ENCODE data around the gene AHNAK2. TPM values are rescaled to one million over a fixed set of nuclear protein-coding genes. Genes with fewer than 3 reads are reported as not detected.

AHNAK2 gene
- 168 and 363 TPM in 2 replicates for total RNA-seq

DNA sequence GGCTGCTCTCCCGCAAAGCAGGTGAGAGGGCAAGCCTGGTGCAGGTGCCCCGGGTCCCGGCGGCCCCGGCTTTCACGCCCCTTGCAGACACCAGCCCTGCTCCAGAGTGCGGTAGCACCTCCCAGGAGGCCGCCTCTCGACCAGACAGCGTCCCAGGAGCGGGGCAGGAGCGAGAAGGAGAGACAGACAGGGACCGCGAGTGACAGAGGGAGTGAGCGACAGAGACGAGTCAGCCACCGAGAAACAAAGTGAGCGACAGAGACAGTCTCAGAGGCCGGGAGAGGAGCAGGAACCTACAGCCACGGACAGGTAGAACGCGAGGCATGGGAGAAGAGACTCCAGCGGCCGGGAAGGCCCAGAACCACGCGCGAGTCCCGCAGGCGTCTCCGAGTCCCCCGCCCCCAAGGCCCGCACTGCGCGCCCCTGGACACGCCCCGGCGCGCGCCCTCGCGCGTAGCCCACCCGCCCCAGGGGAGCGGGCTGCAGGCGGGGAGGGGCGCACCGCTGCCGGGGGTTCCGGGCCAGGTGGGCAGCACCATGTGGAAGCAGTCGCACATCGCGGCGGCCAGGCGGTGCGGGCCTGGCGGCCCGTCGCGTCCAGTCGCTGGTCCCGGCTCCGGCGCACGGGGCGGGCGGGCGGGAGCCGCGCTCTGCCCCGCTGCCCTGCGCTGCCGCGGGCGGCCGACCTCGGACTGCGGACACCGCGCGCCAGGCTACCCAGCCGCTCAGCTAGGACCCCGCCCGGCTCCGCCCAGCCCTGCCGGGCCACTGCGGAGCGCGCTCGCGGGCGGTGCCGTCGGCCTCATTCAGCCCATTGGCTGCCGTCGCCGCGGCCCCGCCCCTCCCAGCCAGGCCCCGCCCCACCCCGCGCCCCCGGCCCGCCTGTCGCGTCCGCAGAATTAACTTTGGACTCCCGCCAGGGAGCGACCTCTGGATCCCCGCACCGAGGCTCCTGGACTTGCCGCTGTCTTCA lies at the start of gene AHNAK2:
TSS of gene AHNAK2 (minus strand) at position 694 of the 973 bp plus-strand sequence. CDS start at position 557, 137 bp downstream.

DNA sequence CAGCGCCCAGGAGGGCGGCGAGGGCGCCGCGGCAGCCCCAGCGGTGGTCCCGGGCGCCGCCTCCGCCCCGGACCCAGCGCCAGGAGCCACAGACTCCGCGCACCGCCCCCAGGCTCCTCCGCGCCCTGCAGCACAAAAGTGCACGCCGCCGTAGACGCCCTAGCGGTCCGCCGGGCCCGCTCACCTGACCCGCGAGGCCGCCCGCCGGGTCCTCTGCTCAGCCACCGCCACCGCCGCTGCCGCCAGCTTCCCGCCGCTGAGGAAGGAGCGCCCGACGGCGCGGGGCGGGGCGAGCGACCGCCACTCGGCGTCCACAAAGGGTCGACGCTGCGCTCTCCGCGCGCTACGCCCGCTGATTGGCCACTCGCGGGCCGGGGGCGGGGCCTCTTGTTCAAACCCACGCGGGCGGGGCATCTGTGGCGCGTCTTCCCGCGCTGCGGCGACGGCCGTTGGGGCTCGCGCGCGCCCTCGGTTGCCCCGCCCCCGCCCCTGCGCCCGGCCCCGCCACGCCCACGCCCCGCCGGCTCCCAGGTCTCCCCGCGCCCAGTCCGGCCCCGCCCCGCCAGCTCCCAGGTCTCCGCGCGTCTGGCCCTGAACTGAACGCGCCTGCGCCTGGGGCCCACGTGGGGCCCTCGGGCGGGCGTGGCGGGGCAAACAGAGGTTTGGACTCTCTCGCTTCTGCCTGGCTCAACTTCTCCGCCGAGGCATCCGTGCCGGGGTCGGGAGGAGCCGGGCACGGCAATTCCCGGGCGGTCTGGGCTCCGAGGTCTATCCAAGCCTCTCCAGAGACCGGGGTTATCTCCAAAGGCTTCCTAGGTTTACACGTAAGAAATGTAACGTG lies 42.9 kb upstream of the AHNAK2 start, which contains the start of gene CDCA4:
TSS of gene CDCA4 (minus strand) at position 269 of the 841 bp plus-strand sequence. CDS start 9,154 bp downstream, outside the sequence.

DNA sequence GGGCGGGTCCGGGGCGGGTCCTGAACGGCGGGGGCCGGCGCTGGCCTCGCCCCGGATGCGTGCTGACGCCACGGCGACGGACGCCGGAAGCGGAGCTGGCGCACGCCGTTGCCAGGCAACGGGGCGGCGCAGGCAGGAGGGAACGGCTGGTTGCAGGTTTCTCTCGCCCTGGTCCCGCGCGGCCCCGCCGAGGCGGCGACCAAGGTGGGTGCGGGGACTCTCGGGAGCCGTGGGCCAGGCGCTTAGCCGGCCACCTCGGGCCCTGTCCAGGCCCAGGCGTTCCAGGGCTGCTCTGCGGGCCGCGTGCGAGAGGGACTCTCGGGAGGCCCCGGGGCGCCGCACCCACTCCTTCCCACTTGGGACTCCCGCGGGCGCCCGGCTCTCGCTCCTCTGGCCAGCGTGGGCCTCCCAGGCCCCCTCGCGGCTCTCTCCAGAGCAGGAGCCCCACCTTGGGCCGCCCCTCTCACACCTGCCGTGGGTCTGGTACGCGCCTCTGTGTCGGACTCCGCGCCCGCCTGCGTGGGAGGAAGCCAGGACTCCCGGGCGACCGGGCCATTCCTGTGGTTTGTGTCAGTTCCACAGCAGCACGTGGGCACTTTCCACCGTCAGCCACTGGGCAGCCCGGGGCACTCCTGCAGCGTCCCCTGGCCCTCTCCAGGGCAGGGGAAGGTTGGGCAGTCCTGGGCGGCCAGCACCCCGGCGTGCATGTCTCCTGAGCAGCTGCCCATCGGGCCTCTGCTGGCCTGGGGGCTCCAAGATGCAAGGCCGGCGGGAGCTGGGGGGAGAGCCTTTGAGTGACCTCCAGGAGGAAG lies 7.7 kb upstream of the AHNAK2 start, which contains the start of gene CLBA1:
TSS of gene CLBA1 (plus strand) at position 114 of the 812 bp plus-strand sequence. CDS start at position 758, 644 bp downstream.

DNA sequence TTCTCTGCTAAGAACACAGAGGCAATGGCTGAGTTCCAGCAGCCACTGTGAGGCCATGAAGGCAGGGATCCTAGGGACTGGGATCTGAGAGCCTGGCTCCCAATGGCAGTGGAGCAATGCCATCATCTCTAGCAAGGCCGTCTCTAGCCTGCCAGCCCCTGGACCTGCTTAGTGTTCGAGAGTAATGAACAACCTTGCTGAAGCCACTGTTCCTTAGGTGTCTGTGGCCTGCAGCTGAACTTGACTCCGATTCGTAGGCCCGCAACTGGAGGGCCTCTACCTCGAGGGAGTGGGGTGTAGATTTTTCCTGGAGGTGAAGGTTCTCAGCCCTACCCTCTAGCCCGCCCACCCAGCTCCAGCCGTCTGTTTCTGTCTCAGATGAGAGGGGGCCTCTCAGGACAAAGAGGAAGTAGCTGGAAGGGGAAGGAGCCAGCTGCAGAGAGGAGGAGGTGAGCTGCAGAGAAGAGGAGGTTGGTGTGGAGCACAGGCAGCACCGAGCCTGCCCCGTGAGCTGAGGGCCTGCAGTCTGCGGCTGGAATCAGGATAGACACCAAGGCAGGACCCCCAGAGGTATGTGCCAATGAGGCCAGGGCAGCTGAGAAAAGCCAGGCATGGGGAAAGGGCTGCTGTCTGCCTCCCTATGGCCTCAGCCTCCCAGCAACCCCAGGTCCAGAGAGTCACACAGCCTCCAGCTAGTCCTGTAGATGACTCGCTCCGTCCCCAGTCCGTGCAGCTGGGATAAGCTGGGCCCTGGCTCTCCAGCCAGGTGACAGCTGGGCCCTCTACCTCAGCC lies 53.6 kb downstream of the AHNAK2 start, which contains the start of gene PLD4:
TSS of gene PLD4 (plus strand) at position 459 of the 793 bp plus-strand sequence. CDS start 2,262 bp downstream, outside the sequence.

Other genes with a start within 250 kb of the AHNAK2 start
- 43.6 and 92.0 TPM in 2 replicates for gene SIVA1, start 225.2 kb downstream of the AHNAK2 start, total RNA-seq
- 147 and 182 TPM in 2 replicates for gene AKT1, start 182.6 kb downstream of the AHNAK2 start, total RNA-seq
- gene ZBTB42, start 177.3 kb downstream of the AHNAK2 start, total RNA-seq: 6.3 and 9.8 TPM in 2 replicates
- 22.0 and 34.6 TPM in 2 replicates for gene CEP170B, start 113.1 kb downstream of the AHNAK2 start, total RNA-seq
- gene PLD4, start 53.5 kb downstream of the AHNAK2 start, total RNA-seq: under 0.01 and 0.65 TPM in 2 replicates
- gene CLBA1, start 7.4 kb upstream of the AHNAK2 start, total RNA-seq: 5.5 and 9.8 TPM in 2 replicates
- 29.4 and 29.7 TPM in 2 replicates for gene CDCA4, start 42.7 kb upstream of the AHNAK2 start, total RNA-seq
- gene GPR132, start 87.1 kb upstream of the AHNAK2 start, total RNA-seq: 0.79 TPM in 1 of 2 replicates, not detected in the other
- gene JAG2, start 190.4 kb upstream of the AHNAK2 start, total RNA-seq: 4.2 and 8.6 TPM in 2 replicates
- 16.5 and 36.9 TPM in 2 replicates for gene NUDT14, start 202.9 kb upstream of the AHNAK2 start, total RNA-seq